ENCODE results near the gene FRMD4A. TPM values are rescaled to one million over a fixed set of nuclear protein-coding genes. Genes with fewer than 3 reads are reported as not detected.

Gene FRMD4A
- total RNA-seq, 1 experiment from 2014 or later, result 19.6 TPM

DNA sequence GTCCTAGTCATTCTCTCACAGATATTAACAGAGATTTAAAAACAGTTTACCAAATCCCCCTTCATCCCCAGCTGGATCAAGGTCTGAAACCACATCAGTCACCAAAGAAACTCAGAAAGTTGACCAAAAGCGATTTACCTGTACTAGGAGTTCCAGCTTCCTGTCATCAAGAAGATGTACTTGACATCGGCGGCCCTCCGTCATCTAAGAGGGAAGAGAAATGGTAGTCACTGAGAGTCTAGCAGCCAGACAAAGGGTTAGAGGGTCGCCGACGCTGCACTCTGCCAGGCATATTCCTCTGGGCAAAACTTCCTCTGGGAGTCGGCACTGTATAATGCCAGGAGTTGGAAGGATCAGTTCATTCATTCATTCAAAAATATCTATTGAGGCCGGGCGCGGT lies 472.0 kb downstream of the FRMD4A start:
- no peak overlapping the region for H3K4me3 Mint-ChIP-seq
- H3T11ph ChIP-seq (ENCODE audit: low read length), result no peak overlapping the region
- no peaks in the 10 kb centered on the region; a peak in 1 of 7 replicates for H3K36me3 Mint-ChIP-seq (ENCODE audit: insufficient read depth in 1 of 3, low read depth in 3 of 3)
- no peak overlapping the region for H3K4me2 ChIP-seq (ENCODE audit: insufficient read depth, insufficient read length, low read length)
- no peaks in the 10 kb centered on the region; the same call in 1 of the 2 replicates for H3K27me3 Mint-ChIP-seq (ENCODE audit: low read depth)
- H3K4ac ChIP-seq (ENCODE audit: low read depth, low read length), result no peak overlapping the region
- no peak overlapping the region for H3K56ac ChIP-seq (ENCODE audit: insufficient read length, low read depth, low read length)
- TF ChIP-seq, protein P1, sequence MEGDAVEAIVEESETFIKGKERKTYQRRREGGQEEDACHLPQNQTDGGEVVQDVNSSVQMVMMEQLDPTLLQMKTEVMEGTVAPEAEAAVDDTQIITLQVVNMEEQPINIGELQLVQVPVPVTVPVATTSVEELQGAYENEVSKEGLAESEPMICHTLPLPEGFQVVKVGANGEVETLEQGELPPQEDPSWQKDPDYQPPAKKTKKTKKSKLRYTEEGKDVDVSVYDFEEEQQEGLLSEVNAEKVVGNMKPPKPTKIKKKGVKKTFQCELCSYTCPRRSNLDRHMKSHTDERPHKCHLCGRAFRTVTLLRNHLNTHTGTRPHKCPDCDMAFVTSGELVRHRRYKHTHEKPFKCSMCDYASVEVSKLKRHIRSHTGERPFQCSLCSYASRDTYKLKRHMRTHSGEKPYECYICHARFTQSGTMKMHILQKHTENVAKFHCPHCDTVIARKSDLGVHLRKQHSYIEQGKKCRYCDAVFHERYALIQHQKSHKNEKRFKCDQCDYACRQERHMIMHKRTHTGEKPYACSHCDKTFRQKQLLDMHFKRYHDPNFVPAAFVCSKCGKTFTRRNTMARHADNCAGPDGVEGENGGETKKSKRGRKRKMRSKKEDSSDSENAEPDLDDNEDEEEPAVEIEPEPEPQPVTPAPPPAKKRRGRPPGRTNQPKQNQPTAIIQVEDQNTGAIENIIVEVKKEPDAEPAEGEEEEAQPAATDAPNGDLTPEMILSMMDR (conservative IDR thresholded peaks at IDR 0.05), result no peak
- no peaks in the 10 kb centered on the region for H3K9me3 ChIP-seq (ENCODE audit: control insufficient read depth, low read depth, low read length)
- H3K23me2 ChIP-seq (ENCODE audit: insufficient read length, low read depth, low read length, poor library complexity, severe bottlenecking), result no peaks in the 10 kb centered on the region
- H3K23ac ChIP-seq (ENCODE audit: insufficient read length, low read depth, low read length), result no peak overlapping the region
- no peaks in the 10 kb centered on the region for H3K9me3 Mint-ChIP-seq
- H2AK5ac ChIP-seq (ENCODE audit: insufficient read length, low read length), result no peak overlapping the region
- no peak overlapping the region for H2BK20ac ChIP-seq (ENCODE audit: low read depth, low read length, poor library complexity, severe bottlenecking)
- no peak overlapping the region for H3K14ac ChIP-seq (ENCODE audit: insufficient read depth, low read length)
- H3K4me1 ChIP-seq (ENCODE audit: insufficient read depth, low read length), result no peaks in the 10 kb centered on the region
- no peak for DNase-seq
- H3K79me1 ChIP-seq (ENCODE audit: insufficient read depth, low read depth, low read length, poor library complexity, severe bottlenecking), result no peaks in the 10 kb centered on the region
- H3K4me1 Mint-ChIP-seq, result no peaks in the 10 kb centered on the region; a peak in 1 of 4 replicates
- no peaks in the 10 kb centered on the region for H3K27me3 ChIP-seq (ENCODE audit: insufficient read depth, low read length)
- H4K20me1 ChIP-seq (ENCODE audit: control insufficient read depth, insufficient read depth, insufficient read length), result no peaks in the 10 kb centered on the region
- H3K9ac ChIP-seq (ENCODE audit: extremely low read depth, insufficient read length, low read length), result no peak overlapping the region
- H3K18ac ChIP-seq (ENCODE audit: insufficient read length, low read depth, low read length), result no peak overlapping the region
- H3K79me2 ChIP-seq (ENCODE audit: insufficient read depth, low read length), result no peaks in the 10 kb centered on the region
- H2BK5ac ChIP-seq (ENCODE audit: insufficient read length, low read length), result no peak overlapping the region
- no peak overlapping the region for H4K8ac ChIP-seq (replicated peaks; ENCODE audit: insufficient read length, low read depth, low read length)
- no CpG with 5 or more reads among the region's 11 CpGs for WGBS (ENCODE audit: extremely low coverage, insufficient read length, low lambda C conversion rate)
- H4K91ac ChIP-seq (ENCODE audit: insufficient read length, low read depth, low read length), result no peak overlapping the region
- H4K5ac ChIP-seq (ENCODE audit: insufficient read length, low read depth, low read length), result no peak overlapping the region
- H2AFZ ChIP-seq (ENCODE audit: low read length), result no peak overlapping the region
- H2BK15ac ChIP-seq (ENCODE audit: low read depth, low read length), result no peak overlapping the region
- H3K27ac ChIP-seq (ENCODE audit: insufficient read length, low read depth, low read length), result no peak overlapping the region
- no peak overlapping the region for H2BK120ac ChIP-seq (ENCODE audit: low read depth, low read length, poor library complexity, severe bottlenecking)
- H3K27ac Mint-ChIP-seq, result no peak overlapping the region
- H2BK12ac ChIP-seq (ENCODE audit: insufficient read length, low read depth, low read length), result no peak overlapping the region

All from H9 (cell line).